ENCODE data around the gene P4HTM.
A peak's percentile ranks its signal among the peaks of the same experiment; 100 is the strongest.

Gene P4HTM

GRCh38 chr3:49025793-49026520 lies 35.9 kb downstream of the P4HTM start:
- DNase-seq, result no peak

GRCh38 chr3:49026536-49026935 lies 36.5 kb downstream of the P4HTM start:
- DNase-seq, result no peak

GRCh38 chr3:49027634-49028033 lies 37.6 kb downstream of the P4HTM start:
- DNase-seq, result no peak

- no peak for DNase-seq
These were observed 38.2 kb downstream of the P4HTM start for GRCh38 chr3:49028298-49028672.

GRCh38 chr3:49028673-49029562 lies 38.9 kb downstream of the P4HTM start, which contains the start of gene IMPDH2:
TSS of gene IMPDH2 (minus strand) at chr3:49029398. CDS start at chr3:49029350, 48 bp downstream.
- peak; percentile 75 for DNase-seq

GRCh38 chr3:49029563-49029884 lies 39.5 kb downstream of the P4HTM start:
- no peak for DNase-seq

- DNase-seq, result no peak
These were observed 40.3 kb downstream of the P4HTM start for GRCh38 chr3:49030321-49030720.

- no peak for DNase-seq
These were observed 42.7 kb downstream of the P4HTM start for GRCh38 chr3:49032646-49033304.

GRCh38 chr3:49034650-49035049 lies 44.6 kb downstream of the P4HTM start:
- no peak for DNase-seq

- DNase-seq, result no peak
These were observed 45.2 kb downstream of the P4HTM start for GRCh38 chr3:49035281-49035680.

GRCh38 chr3:49053543-49053942 lies 63.5 kb downstream of the P4HTM start:
- no peak for DNase-seq

- no peak for DNase-seq
These were observed 64.4 kb downstream of the P4HTM start for GRCh38 chr3:49054344-49054862.

All from SHP77 treated with DMSO at 0.1 percent for 48 hours (cell line).